Prostate gland (tissue), 2 donors: Measurements from ENCODE around the gene PRLHR. TPM values are rescaled to one million over a fixed set of nuclear protein-coding genes. Genes with fewer than 3 reads are reported as not detected.

Source experiments
- DNase-seq: peaks from one replicate; pipeline ENCODE4 v3.0.0-alpha.2; 2019; ENCODE audit warnings: low spot score
- H3K27ac ChIP-seq, 2 donors: fragments of 200-600 bp; sonication (generic); 2 replicates each; pipeline ENCODE4 v1.5.1; 2017 to 2019
- H3K27me3 ChIP-seq: fragments of 200-600 bp; sonication (generic); replicated peaks from 2 replicates; pipeline ENCODE4 v1.5.1; 2019; ENCODE audit not compliant: insufficient read depth
- H3K36me3 ChIP-seq, 2 donors: fragments of 200-600 bp; sonication (generic); 1 replicate in 1 of 2; 2 replicates in 1 of 2; pipeline versions ENCODE4 v1.5.1 to v1.8.1; 2017 to 2019
- H3K4me1 ChIP-seq: fragments of 200-600 bp; sonication (generic); replicated peaks from 2 replicates; pipeline ENCODE4 v1.5.1; 2019
- H3K4me3 ChIP-seq, 2 donors: fragments of 200-600 bp; sonication (generic); 2 replicates each; pipeline ENCODE4 v1.5.1; 2017 to 2019
- H3K9me3 ChIP-seq: fragments of 200-600 bp; sonication (generic); 2 replicates; pipeline ENCODE4 v1.5.1; 2017
- CTCF ChIP-seq, 4 experiments: fragments of 200-600 bp in 2 of 4; fragments of 450-650 bp in 2 of 4; sonication (generic) in 2 of 4; IDR thresholded peaks; 1 replicate in 3 of 4; 2 replicates in 1 of 4; pipeline ENCODE4 v1.5.1; 2016 to 2019; ENCODE audit warnings: antibody characterized with exemption in 4 of 4, mild to moderate bottlenecking in 2 of 4, moderate library complexity in 2 of 4
- POLR2A ChIP-seq: fragments of 450-650 bp; IDR thresholded peaks from one replicate; pipeline ENCODE4 v1.6.1; 2016; ENCODE audit warnings: antibody characterized with exemption, mild to moderate bottlenecking
- POLR2AphosphoS5 ChIP-seq: sonication (generic); formaldehyde crosslinking; IDR thresholded peaks from one replicate; pipeline ENCODE4 v1.6.1; 2017; ENCODE audit warnings: antibody characterized with exemption
- WGBS: methylation state at CpG from one replicate; pipeline ENCODE4 v1.1.5; 2018; 5-methylcytosine and 5-hydroxymethylcytosine counted together
- intact Hi-C: fragments of 100-400 bp; cut with DNase I; formaldehyde crosslinking; loops from one replicate; pipeline ENCODE4 v1.14.2; 2022
- total RNA-seq, 2 donors: library from RNA; depleted of rRNA; stranded (reverse); fragments of >200 nt; gene quantifications; one replicate each; pipeline ENCODE4 v1.1.0, GENCODE V29; 2016

Gene PRLHR
- total RNA-seq, 2 donors from 2014 or later: not detected

- Histone ChIP-seq H3K9me3 (no peaks in the 10 kb centered on the region), H3K4me3 (no peak overlapping the region), H3K36me3 (no peaks in the 10 kb centered on the region), H3K27me3 (no peaks in the 10 kb centered on the region), H3K4me1 (no peaks in the 10 kb centered on the region), H3K27ac (no peak overlapping the region)
- TF ChIP-seq POLR2A: no peak
- TF ChIP-seq POLR2AphosphoS5: no peak
- TF ChIP-seq CTCF (IDR thresholded peaks at IDR 0.05): no peak
- intact Hi-C loops: no loop called here
- no peak for DNase-seq
- WGBS: 77% methylated on average over 7 of the region's 7 CpGs
Observed at GRCh38 chr10:118633786-118634185, 38.3 kb upstream of the PRLHR start.

- H3K36me3 ChIP-seq: no peaks in the 10 kb centered on the region
- H3K4me1 ChIP-seq: no peaks in the 10 kb centered on the region
- no peaks in the 10 kb centered on the region for H3K27me3 ChIP-seq
- WGBS: 29% methylated on average over 3 of the region's 3 CpGs
- no peak overlapping the region for H3K27ac ChIP-seq
- no peaks in the 10 kb centered on the region for H3K9me3 ChIP-seq
- H3K4me3 ChIP-seq: no peak overlapping the region
- intact Hi-C loops: loop anchor here (5.0 to 10.0 kb wide), 2 partner anchors 57 to 66 kb away; no protein-coding TSS in a partner anchor
- no peak for DNase-seq
- TF ChIP-seq POLR2AphosphoS5 (peak; percentile 17), POLR2A (no peak)
Observed at GRCh38 chr10:118629211-118629610, 33.8 kb upstream of the PRLHR start.

- H3K27me3 ChIP-seq: no peaks in the 10 kb centered on the region
- TF ChIP-seq POLR2A (no peak), POLR2AphosphoS5 (no peak), CTCF (IDR thresholded peaks at IDR 0.05) (no peak)
- intact Hi-C loops: loop anchor here (5.0 to 10.0 kb wide), 2 partner anchors 56 to 66 kb away; no protein-coding TSS in a partner anchor
- no peak for DNase-seq
- H3K36me3 ChIP-seq: no peaks in the 10 kb centered on the region
- peak overlapping the region in 1 of 2 donors; percentile 1 for H3K27ac ChIP-seq
- H3K9me3 ChIP-seq: no peaks in the 10 kb centered on the region
- no peaks in the 10 kb centered on the region for H3K4me1 ChIP-seq
- H3K4me3 ChIP-seq: no peak overlapping the region
Observed at GRCh38 chr10:118628397-118628796, 32.9 kb upstream of the PRLHR start.

GRCh38 chr10:118626953-118627352 lies 31.5 kb upstream of the PRLHR start:
- no peak overlapping the region for H3K4me3 ChIP-seq
- no peaks in the 10 kb centered on the region for H3K9me3 ChIP-seq
- no peaks in the 10 kb centered on the region for H3K36me3 ChIP-seq
- WGBS: 63% methylated on average over 3 of the region's 3 CpGs
- no peak for DNase-seq
- TF ChIP-seq CTCF (IDR thresholded peaks at IDR 0.05): no peak
- TF ChIP-seq POLR2A: no peak
- TF ChIP-seq POLR2AphosphoS5: no peak
- no peak overlapping the region for H3K27ac ChIP-seq
- no peaks in the 10 kb centered on the region for H3K27me3 ChIP-seq
- intact Hi-C loops: loop anchor here (5.0 to 10.0 kb wide), 2 partner anchors 55 to 68 kb away; no protein-coding TSS in a partner anchor
- H3K4me1 ChIP-seq: no peaks in the 10 kb centered on the region

GRCh38 chr10:118625504-118625903 lies 30.1 kb upstream of the PRLHR start:
- 77% methylated on average over 3 of the region's 3 CpGs for WGBS
- Histone ChIP-seq H3K9me3 (no peaks in the 10 kb centered on the region), H3K27ac (no peak overlapping the region), H3K27me3 (no peaks in the 10 kb centered on the region), H3K4me3 (no peak overlapping the region), H3K4me1 (no peaks in the 10 kb centered on the region), H3K36me3 (no peaks in the 10 kb centered on the region)
- intact Hi-C loops: loop anchor here (5.0 to 10.0 kb wide), 2 partner anchors 53 to 69 kb away; no protein-coding TSS in a partner anchor
- no peak for TF ChIP-seq POLR2A
- TF ChIP-seq POLR2AphosphoS5: no peak
- no peak for TF ChIP-seq CTCF (IDR thresholded peaks at IDR 0.05)
- no peak for DNase-seq
